KMS-11 (cell line): ENCODE measurements around the gene ZNF732.

Source experiments
- H2AFZ ChIP-seq: fragments of 200-600 bp; sonication (generic); 2 replicates; pipeline ENCODE4 v1.6.1; 2016; ENCODE audit warnings: antibody characterized with exemption, mixed run types, low read depth
- H3K27ac ChIP-seq: fragments of 200-600 bp; sonication (generic); 2 replicates; pipeline ENCODE4 v1.6.1; 2016; ENCODE audit warnings: mild to moderate bottlenecking, mixed run types
- H3K27me3 ChIP-seq: fragments of 200-600 bp; sonication (generic); 2 replicates; pipeline ENCODE4 v1.6.1; 2017; ENCODE audit warnings: mild to moderate bottlenecking, low read depth, mixed run types, moderate library complexity; ENCODE audit not compliant: insufficient read depth
- H3K36me3 ChIP-seq: fragments of 200-600 bp; sonication (generic); 2 replicates; pipeline ENCODE4 v1.6.1; 2017; ENCODE audit warnings: mild to moderate bottlenecking, mixed run types; ENCODE audit not compliant: insufficient read depth
- H3K4me1 ChIP-seq: fragments of 200-600 bp; sonication (generic); 2 replicates; pipeline ENCODE4 v1.6.1; 2016; ENCODE audit warnings: mild to moderate bottlenecking, low read depth, mixed run types; ENCODE audit not compliant: poor library complexity, severe bottlenecking
- H3K4me2 ChIP-seq: fragments of 200-600 bp; sonication (generic); 2 replicates; pipeline ENCODE4 v1.7.0; 2016; ENCODE audit warnings: mild to moderate bottlenecking, mixed run types
- H3K4me3 ChIP-seq: fragments of 200-600 bp; sonication (generic); IDR thresholded peaks from 2 replicates; pipeline ENCODE4 v1.6.1; 2017; ENCODE audit warnings: low read depth, low read length, mixed read lengths; ENCODE audit not compliant: insufficient read depth
- H3K79me2 ChIP-seq: fragments of 200-600 bp; sonication (generic); 2 replicates; pipeline ENCODE4 v1.6.1; 2016; ENCODE audit warnings: low read depth, mixed run types; ENCODE audit not compliant: insufficient read depth
- H3K9ac ChIP-seq: fragments of 200-600 bp; sonication (generic); 2 replicates; pipeline ENCODE4 v1.6.1; 2016; ENCODE audit warnings: mild to moderate bottlenecking, mixed run types
- H4K20me1 ChIP-seq: fragments of 200-600 bp; sonication (generic); 2 replicates; pipeline ENCODE4 v1.6.1; 2016; ENCODE audit warnings: mild to moderate bottlenecking, mixed run types; ENCODE audit not compliant: insufficient read depth
- TF ChIP-seq, protein P1 (sequence below): fragments of 200-600 bp; sonication (generic); conservative IDR thresholded peaks from 2 replicates; pipeline ENCODE4 v1.6.1; 2017; ENCODE audit warnings: low read depth, mild to moderate bottlenecking, antibody characterized with exemption, low read length, moderate library complexity, mixed read lengths

The ZNF732 gene

GRCh38 chr4:337143-337931 is 32.1 kb upstream of the ZNF732 start, which contains the start of gene ZNF141:
ZNF141 (plus strand) TSS chr4:337814; CDS start chr4:337984, 170 bp downstream.
- H2AFZ ChIP-seq: no peak within 1 kb of the TSS

GRCh38 chr4:336893-337142 is 31.5 kb upstream of the ZNF732 start:
- Histone ChIP-seq H3K79me2 (no peaks in the 10 kb centered on the region), H3K27ac (no peak overlapping the region), H4K20me1 (no peaks in the 10 kb centered on the region), H2AFZ (no peak overlapping the region), H3K27me3 (no peaks in the 10 kb centered on the region), H3K4me1 (no peaks in the 10 kb centered on the region), H3K9ac (no peak overlapping the region), H3K36me3 (no peaks in the 10 kb centered on the region), H3K4me3 (no peak overlapping the region), H3K4me2 (no peak overlapping the region)
- TF ChIP-seq, protein P1, sequence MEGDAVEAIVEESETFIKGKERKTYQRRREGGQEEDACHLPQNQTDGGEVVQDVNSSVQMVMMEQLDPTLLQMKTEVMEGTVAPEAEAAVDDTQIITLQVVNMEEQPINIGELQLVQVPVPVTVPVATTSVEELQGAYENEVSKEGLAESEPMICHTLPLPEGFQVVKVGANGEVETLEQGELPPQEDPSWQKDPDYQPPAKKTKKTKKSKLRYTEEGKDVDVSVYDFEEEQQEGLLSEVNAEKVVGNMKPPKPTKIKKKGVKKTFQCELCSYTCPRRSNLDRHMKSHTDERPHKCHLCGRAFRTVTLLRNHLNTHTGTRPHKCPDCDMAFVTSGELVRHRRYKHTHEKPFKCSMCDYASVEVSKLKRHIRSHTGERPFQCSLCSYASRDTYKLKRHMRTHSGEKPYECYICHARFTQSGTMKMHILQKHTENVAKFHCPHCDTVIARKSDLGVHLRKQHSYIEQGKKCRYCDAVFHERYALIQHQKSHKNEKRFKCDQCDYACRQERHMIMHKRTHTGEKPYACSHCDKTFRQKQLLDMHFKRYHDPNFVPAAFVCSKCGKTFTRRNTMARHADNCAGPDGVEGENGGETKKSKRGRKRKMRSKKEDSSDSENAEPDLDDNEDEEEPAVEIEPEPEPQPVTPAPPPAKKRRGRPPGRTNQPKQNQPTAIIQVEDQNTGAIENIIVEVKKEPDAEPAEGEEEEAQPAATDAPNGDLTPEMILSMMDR: no peak

More at GRCh38 chr4:337143-337931, 32.1 kb upstream of the ZNF732 start, which contains the start of gene ZNF141:
- Histone ChIP-seq H3K4me1 (no peaks in the 10 kb centered on the region), H3K4me2 (no peak within 1 kb of the TSS), H4K20me1 (no peaks in the 10 kb centered on the region), H3K4me3 (no peak within 1 kb of the TSS), H3K27me3 (no peaks in the 10 kb centered on the region), H3K79me2 (no peaks in the 10 kb centered on the region), H3K36me3 (no peaks in the 10 kb centered on the region), H3K27ac (no peak within 1 kb of the TSS), H3K9ac (no peak within 1 kb of the TSS)
- TF ChIP-seq, protein P1: no peak

GRCh38 chr4:336099-336892 is 31.0 kb upstream of the ZNF732 start:
- no peaks in the 10 kb centered on the region for H4K20me1 ChIP-seq
- H3K79me2 ChIP-seq: no peaks in the 10 kb centered on the region
- no peaks in the 10 kb centered on the region for H3K36me3 ChIP-seq
- no peak overlapping the region for H3K4me3 ChIP-seq
- H3K9ac ChIP-seq: no peak overlapping the region
- H2AFZ ChIP-seq: no peak overlapping the region
- no peaks in the 10 kb centered on the region for H3K27me3 ChIP-seq
- no peak overlapping the region for H3K4me2 ChIP-seq
- TF ChIP-seq, protein P1: no peak
- H3K27ac ChIP-seq: no peak overlapping the region
- H3K4me1 ChIP-seq: no peaks in the 10 kb centered on the region

GRCh38 chr4:335515-335914 is 30.2 kb upstream of the ZNF732 start:
- no peak overlapping the region for H2AFZ ChIP-seq
- no peak overlapping the region for H3K27ac ChIP-seq
- no peaks in the 10 kb centered on the region for H3K36me3 ChIP-seq
- no peak overlapping the region for H3K9ac ChIP-seq
- no peak overlapping the region for H3K4me3 ChIP-seq
- no peaks in the 10 kb centered on the region for H3K79me2 ChIP-seq
- TF ChIP-seq, protein P1: no peak
- H4K20me1 ChIP-seq: no peaks in the 10 kb centered on the region
- no peaks in the 10 kb centered on the region for H3K27me3 ChIP-seq
- H3K4me1 ChIP-seq: no peaks in the 10 kb centered on the region
- no peak overlapping the region for H3K4me2 ChIP-seq
